HG02571 (cell line): ENCODE results near the gene IQSEC2.

ENCODE experiments used
- ATAC-seq: cut with Tn5 transposase; IDR thresholded peaks from one replicate; pipeline ENCODE4 v1.9.1; 2021; ENCODE audit warnings: mild to moderate bottlenecking, moderate library complexity; ENCODE audit not compliant: unreplicated experiment

The IQSEC2 gene

GRCh38 chrX:53268173-53268572 is 13.2 kb downstream of the IQSEC2 start:
- no peak for ATAC-seq

GRCh38 chrX:53266914-53267313 is 14.5 kb downstream of the IQSEC2 start:
- ATAC-seq = no peak

- no peak for ATAC-seq
Measured at GRCh38 chrX:53265771-53266574, 15.4 kb downstream of the IQSEC2 start.

- ATAC-seq = no peak
Measured at GRCh38 chrX:53263597-53264094, 17.7 kb downstream of the IQSEC2 start.

- ATAC-seq = no peak
Measured at GRCh38 chrX:53262918-53263394, 18.4 kb downstream of the IQSEC2 start.

GRCh38 chrX:53262189-53262917 is 19.0 kb downstream of the IQSEC2 start:
- no peak for ATAC-seq

- ATAC-seq = no peak
Measured at GRCh38 chrX:53261355-53261972, 19.9 kb downstream of the IQSEC2 start.

GRCh38 chrX:53260836-53261235 is 20.5 kb downstream of the IQSEC2 start:
- no peak for ATAC-seq

GRCh38 chrX:53257670-53258423 is 23.5 kb downstream of the IQSEC2 start:
- ATAC-seq = no peak

- ATAC-seq = no peak
Measured at GRCh38 chrX:53257166-53257565, 24.2 kb downstream of the IQSEC2 start.

- ATAC-seq = no peak
Measured at GRCh38 chrX:53256446-53257041, 24.8 kb downstream of the IQSEC2 start.

- no peak for ATAC-seq
Measured at GRCh38 chrX:53255738-53256191, 25.6 kb downstream of the IQSEC2 start.

GRCh38 chrX:53254570-53255461 is 26.6 kb downstream of the IQSEC2 start:
- no peak for ATAC-seq

GRCh38 chrX:53253293-53254020 is 27.9 kb downstream of the IQSEC2 start:
- no peak for ATAC-seq

GRCh38 chrX:53251307-53251706 is 30.1 kb downstream of the IQSEC2 start:
- ATAC-seq = no peak

- ATAC-seq = no peak
Measured at GRCh38 chrX:53250556-53250955, 30.8 kb downstream of the IQSEC2 start.

- ATAC-seq = no peak
Measured at GRCh38 chrX:53249408-53250042, 31.9 kb downstream of the IQSEC2 start.

- no peak for ATAC-seq
Measured at GRCh38 chrX:53247928-53248327, 33.5 kb downstream of the IQSEC2 start.
